Measurements from ENCODE around the gene SKAP2.
"Not testable (repeated sequence)": the region's sequence is repeated elsewhere in the genome, so short reads cannot be mapped to it uniquely, and the experiment has no call there.

Gene SKAP2

DNA sequence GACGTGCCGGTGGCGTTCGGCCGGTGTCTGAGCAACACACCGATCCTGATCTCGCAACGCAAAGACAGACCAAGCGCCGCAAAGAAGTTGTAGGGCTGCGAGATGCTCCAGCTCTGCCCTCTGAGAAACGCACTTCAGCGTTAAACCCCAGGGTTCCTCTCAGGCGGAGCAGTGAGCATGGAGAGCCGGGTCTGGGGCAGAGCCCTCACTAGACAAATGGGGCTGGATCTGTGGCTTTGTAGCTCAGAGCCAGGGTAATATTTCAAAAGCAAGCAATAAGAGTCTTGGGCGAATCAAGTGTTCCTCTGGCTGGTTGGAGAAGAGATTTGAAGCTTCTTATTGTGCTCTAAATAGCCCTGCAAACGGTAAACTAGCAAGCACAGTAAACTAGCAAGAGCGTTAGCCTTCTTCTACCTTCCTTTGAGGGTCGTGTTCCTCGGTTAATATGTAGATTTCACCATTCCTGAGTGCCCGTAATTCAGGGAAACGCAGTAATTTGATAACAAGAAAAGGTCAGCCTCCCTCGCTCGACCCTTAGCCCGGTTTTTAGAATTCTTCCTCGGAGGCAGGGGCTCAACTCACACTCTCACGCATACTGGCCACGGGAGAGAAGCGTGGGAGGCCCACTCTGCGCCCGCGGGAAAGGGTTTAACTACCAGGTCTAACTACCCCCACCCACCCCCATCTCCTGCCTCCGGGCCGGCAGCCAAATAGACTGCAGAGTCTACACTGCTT, 6.7 kb downstream of the SKAP2 start:
- DNase-seq (ENCODE audit: low read depth, low spot score) = no peak

DNA sequence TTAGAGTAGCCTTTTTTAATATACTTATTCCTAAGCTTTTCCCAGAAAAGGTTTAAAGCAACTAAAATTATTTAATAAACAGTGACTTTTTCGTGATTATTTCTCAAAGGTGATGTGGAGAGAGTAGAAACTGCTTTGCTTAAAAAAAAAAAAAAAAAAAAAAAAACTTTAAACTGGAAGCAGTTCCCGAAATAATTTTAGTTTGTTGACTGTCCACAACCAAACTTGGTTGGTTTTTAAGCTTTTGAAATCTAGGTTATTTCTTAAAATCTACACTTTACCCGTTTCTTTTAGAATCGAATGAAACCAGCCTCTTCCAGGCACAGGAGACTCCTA, 7.3 kb downstream of the SKAP2 start:
- DNase-seq (ENCODE audit: low read depth, low spot score) = no peak

- DNase-seq (ENCODE audit: low read depth, low spot score) = no peak
Observed at GRCh38 chr7:26856176-26856985, 8.0 kb downstream of the SKAP2 start.

DNA sequence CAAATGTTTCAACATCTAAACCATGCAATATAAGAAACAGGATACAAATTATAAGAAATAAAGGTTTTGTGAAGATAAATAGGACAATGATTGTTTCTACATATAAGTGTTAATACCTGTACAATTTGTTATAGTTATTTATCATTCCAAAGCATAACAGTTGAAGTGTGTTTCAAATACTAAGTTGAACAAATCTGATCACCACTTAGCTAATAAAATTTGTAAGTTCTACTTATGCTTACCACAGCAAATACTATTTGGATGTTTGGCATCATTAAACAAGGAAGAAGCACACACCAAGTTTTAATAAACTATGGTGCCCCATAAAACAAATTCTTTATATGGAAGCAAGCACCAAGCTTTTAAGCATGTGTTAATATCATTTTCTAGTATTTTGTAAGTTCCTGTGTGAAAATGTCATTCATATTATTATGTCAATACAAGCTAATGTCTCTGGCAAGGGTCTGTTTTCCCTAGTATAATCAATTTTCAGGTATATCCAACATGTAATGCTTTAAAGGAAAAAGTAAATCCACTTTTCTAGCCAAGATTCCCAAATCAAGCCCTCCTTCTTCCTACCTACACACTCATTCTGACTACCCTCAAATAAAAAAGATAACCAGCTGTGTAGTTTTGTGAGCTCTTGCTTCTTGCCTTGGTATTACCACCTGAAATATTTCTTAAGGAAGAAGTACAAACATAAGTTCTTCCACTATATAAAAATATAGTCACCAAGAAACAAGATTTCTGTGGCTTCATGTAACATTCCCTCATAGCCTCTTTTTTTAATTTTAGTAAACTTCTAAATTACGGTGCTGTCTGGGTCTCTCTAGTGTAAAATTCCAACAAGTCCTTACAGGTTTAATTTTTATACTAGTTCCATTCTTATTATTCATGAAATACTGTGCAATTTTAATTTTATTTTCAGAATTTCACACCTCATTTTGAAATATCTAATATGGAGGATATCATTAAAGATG, 9.2 kb downstream of the SKAP2 start:
- DNase-seq (ENCODE audit: low read depth, low spot score) = no peak

- no peak for DNase-seq (ENCODE audit: low read depth, low spot score)
Observed at GRCh38 chr7:26853788-26854393, 10.5 kb downstream of the SKAP2 start.

- no peak for DNase-seq (ENCODE audit: low read depth, low spot score)
Observed at GRCh38 chr7:26850193-26850651, 14.2 kb downstream of the SKAP2 start.

DNA sequence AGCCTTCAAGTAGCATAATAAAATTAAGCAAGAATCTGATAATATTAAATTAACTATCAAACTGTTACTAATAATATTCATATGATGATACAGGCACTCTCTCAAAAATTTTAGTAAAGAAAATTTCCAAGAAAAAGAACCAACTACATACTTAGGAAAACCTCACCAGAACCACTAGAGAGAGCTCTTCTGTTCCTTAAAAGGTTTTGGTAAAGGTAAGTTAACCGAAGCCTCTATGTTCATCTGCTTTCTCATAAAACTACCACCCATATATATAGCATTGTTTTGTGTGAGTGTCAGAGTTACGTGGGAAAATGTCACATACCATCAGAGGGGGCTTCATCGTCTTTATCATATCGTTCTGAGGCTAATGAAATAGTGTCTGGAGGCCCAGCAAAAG, 20.7 kb downstream of the SKAP2 start:
- DNase-seq (ENCODE audit: low read depth, low spot score) = no peak

DNA sequence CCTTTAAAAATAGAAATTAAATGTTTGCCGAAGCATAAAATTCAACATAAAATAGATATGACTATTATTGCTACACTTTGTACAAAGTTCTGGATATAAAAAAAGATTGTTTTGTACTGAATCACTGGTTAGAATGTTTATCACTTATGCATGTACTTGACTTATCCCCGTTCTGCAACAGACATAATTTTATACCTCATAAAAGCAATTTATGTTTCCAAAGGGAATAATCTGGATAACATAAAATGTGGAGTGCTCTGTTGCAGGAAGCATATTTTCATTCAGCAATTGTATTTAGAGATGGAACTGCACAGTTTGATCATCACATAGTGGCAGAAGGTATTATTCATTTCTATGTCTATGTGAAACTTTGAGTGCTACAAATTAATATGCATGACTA, 21.5 kb downstream of the SKAP2 start:
- DNase-seq (ENCODE audit: low read depth, low spot score) = no peak

DNA sequence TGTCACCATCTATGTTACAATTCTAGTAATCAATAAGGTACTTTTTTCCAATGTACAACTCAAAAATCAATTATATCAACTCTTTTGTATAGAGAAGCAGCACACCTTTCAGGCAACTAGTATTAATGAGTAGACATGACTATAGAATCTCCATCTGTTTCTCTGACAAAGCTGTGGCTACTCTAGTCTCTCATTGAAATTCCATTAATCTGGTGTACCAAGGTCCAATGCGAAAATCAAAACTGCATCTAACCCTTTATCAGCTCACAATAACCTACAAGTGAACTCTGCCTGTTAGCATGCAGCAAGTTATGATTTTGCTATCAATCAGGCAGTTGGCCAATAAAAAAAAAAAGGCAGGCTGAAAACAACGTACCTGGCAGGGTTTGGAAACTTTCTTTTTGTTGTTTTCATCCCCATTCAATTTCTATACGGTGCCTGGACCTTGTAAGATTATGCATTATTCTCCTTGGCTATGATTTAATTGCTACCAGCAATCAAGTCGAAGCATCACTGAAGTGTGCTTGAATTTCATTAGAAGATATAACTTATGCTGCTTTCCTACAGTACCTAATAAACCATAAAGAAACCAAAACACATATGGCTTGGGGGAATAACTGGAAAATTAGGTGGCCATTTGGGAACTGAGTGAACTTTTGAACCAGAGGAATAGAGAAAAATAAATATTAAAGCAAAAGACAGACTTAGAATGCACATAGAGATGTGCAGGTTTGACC, 23.2 kb downstream of the SKAP2 start:
- DNase-seq (ENCODE audit: low read depth, low spot score) = no peak

DNA sequence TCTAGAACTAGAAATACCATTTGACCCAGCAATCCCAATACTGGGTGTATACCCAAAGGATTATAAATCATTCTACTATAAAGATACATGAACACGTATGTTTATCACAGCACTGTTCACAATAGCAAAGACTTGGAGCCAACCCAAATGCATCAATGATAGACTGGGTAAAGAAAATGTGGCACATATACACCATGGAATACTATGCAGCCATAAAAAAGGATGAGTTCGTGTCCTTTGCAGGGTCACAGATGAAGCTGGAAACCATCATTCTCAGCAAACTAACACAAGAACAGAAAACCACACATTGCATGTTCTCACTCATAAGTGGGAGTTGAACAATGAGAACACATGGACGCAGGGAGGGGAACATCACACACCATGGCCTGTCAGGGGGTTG, 27.6 kb downstream of the SKAP2 start:
- not testable (repeated sequence) for DNase-seq (ENCODE audit: low read depth, low spot score)

DNA sequence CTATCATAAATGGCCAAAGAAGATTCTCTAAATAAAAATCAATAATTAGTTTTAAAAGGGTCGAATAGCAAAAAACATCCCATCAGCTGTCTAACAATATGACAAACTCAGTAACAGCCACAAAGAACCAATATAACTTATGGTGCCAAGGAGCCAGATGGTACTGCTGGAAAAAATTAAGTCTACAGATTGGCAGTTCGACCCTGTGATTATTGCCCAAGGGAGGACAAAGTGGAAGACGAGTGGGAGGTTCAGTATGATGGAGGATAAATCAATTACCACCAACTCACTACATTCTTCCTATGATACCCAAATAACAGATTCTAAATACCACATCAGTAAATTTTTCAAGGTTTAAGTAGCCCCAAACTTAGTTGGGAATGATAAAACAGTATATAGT, 49.0 kb downstream of the SKAP2 start:
- no peak for DNase-seq (ENCODE audit: low read depth, low spot score)

DNA sequence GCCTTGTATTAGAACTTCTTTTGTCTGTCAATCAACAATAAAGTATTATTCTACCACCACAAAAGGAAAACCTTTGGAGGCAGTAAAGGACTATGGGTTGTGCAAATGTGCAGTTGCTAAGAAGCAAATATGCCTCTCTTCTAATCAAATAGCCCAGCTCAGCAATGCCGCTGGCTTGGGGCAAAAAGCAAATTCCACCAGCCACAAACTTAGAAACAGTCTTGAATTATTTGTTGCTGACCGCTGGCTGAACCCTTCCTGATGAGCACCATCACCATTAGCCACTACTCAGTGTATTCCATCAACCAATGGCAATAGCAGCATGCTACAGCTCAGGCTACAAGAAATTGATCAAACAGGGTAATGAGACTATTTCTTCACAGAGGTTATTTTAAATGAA, 51.0 kb downstream of the SKAP2 start:
- DNase-seq (ENCODE audit: low read depth, low spot score) = no peak

DNA sequence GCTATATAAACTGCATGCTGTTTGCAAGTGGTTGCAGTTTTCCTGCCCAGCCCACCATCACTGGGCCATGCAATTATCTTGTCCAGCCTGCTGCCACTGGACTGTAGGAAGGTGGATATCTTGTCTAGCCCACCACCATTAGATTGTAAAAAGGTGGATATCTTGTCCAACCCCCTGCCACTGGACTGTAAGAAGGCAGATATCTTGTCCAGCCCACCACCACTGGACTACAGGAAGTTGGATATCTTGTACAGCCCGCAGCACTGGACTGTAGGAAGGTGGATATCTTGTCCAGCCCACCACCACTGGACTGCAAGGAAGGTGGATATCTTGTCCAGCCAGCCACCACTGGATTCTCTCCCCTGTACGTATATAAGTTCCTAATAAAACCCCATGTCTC, 69.8 kb downstream of the SKAP2 start:
- DNase-seq (ENCODE audit: low read depth, low spot score) = no peak

DNA sequence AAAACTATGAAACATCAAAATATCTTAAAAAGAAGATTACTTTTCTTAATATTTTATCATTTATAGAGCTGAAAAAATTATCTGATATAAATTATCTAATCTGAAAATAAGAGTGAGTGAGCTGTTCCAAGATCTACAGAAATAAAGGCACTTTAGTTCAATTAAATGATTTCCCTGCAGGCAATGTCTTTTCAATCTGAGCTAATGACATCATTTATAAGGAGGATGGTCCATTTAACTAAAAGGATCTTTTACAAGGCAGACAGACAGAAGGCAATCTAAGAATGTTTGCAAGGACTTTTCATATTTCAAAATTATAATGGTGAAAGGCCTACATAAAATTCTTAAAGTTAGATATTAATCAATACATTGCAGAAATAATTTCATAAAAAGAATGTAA, 71.8 kb downstream of the SKAP2 start:
- DNase-seq (ENCODE audit: low read depth, low spot score) = no peak

GRCh38 chr7:26792006-26792405, 72.4 kb downstream of the SKAP2 start:
- no peak for DNase-seq (ENCODE audit: low read depth, low spot score)

DNA sequence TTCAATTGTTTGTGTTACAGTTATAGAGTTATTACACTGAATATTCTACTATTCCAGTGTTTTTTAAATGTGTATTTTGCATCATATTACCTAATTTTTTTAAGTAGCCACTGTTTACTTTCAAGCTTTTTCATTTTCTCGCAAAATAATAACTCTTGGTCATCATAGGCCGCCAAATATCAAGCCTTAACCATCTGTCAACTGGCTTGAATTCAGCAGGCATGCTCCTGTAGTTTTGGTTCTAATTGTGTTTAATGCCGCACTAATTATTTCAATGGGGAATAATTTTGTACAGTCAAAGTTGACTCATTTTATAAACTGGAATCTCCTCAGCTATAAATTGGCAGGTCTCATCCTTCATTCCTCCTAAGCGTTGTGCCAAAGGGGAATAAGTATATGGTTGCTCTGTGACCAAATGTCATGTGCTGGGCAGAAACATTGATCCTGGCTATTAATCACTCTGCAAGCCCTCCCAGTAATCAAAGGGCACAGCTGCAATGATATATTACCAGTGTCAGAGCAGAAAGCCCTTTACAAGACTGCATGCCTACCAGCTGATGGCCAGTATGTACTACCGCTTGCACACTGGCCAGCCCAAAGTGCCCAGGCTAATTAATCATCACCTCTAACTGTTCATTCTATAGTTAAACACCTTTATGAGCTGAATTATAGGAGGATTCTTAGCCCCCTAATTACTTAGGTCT, 74.8 kb downstream of the SKAP2 start:
- DNase-seq (ENCODE audit: low read depth, low spot score) = no peak

- DNase-seq (ENCODE audit: low read depth, low spot score) = no peak
Observed at GRCh38 chr7:26787701-26788100, 76.7 kb downstream of the SKAP2 start.

GRCh38 chr7:26784118-26784517, 80.3 kb downstream of the SKAP2 start:
- DNase-seq (ENCODE audit: low read depth, low spot score) = no peak

DNA sequence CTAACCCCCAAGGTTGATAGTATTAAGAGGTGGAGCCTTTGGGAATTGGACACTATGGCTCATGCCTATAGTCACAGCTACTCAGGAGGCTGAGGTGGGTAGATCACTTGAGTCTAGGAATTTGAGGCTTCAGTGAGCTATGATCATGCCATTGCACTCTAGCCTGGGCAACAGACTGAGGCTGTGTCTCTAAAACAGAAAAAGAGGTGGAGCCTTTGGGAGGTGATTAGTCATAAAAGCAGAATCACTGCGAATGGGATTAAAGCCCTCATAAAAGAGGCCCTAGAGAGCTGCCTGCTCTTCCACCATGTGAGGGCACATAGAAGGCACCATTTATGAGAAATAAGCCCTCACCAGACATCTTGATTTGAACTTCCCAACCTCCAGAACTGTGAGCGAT, 81.9 kb downstream of the SKAP2 start:
- no peak for DNase-seq (ENCODE audit: low read depth, low spot score)

- no peak for DNase-seq (ENCODE audit: low read depth, low spot score)
Observed at GRCh38 chr7:26779978-26780595, 84.3 kb downstream of the SKAP2 start.
